Measurements from ENCODE around the gene SCGB2B2.

GRCh38 chr19:34711890-34712289 is 34.9 kb upstream of the SCGB2B2 start:
- TF ChIP-seq REST (IDR thresholded peaks at IDR 0.05; ENCODE audit: low read depth, low read length) (no peak), TCF12 (IDR thresholded peaks at IDR 0.05) (no peak), NRF1 (IDR thresholded peaks at IDR 0.05; ENCODE audit: low read depth, low read length) (no peak), POLR2AphosphoS5 (IDR thresholded peaks at IDR 0.05; ENCODE audit: low read depth, low read length) (no peak), FOXM1 (IDR thresholded peaks at IDR 0.05; ENCODE audit: low read depth) (no peak), RXRA (IDR thresholded peaks at IDR 0.05; ENCODE audit: borderline replicate concordance, low read depth) (no peak)
- TF ChIP-seq, protein P1, sequence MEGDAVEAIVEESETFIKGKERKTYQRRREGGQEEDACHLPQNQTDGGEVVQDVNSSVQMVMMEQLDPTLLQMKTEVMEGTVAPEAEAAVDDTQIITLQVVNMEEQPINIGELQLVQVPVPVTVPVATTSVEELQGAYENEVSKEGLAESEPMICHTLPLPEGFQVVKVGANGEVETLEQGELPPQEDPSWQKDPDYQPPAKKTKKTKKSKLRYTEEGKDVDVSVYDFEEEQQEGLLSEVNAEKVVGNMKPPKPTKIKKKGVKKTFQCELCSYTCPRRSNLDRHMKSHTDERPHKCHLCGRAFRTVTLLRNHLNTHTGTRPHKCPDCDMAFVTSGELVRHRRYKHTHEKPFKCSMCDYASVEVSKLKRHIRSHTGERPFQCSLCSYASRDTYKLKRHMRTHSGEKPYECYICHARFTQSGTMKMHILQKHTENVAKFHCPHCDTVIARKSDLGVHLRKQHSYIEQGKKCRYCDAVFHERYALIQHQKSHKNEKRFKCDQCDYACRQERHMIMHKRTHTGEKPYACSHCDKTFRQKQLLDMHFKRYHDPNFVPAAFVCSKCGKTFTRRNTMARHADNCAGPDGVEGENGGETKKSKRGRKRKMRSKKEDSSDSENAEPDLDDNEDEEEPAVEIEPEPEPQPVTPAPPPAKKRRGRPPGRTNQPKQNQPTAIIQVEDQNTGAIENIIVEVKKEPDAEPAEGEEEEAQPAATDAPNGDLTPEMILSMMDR (IDR thresholded peaks at IDR 0.05): no peak

Measured in SK-N-SH (cell line).